Fibroblast of skin of scalp (primary cell): Measurements from ENCODE around the gene ATP6AP2.
"Not testable (repeated sequence)": the region's sequence is repeated elsewhere in the genome, so short reads cannot be mapped to it uniquely, and the experiment has no call there.

ENCODE experiments used
- DNase-seq: peaks from one replicate; pipeline ENCODE4 v3.0.0-alpha.2; 2013

ATP6AP2 gene

GRCh38 chrX:40576291-40576690, 4.5 kb upstream of the ATP6AP2 start:
- no peak for DNase-seq

GRCh38 chrX:40578039-40578695, 2.6 kb upstream of the ATP6AP2 start:
- DNase-seq: no peak

DNA sequence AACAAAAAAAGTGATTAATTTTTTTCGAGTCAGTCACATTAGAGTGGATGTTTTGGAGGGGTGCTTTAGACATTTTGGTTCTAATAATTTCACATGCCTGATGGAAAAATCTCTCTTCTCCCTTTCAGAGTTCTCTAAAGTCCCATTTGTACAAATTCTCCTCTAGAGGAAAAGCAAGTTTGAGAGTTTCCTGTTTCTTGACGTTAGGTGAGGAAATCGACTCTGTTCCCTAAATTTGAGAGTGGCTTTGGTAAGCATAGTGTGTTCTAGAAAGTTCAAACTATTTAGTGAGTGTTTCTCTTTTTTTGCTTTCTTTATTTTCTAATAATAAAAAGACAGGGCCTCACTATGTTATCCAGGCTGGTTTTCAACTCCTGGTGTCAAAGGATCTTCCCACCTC, 1.6 kb upstream of the ATP6AP2 start:
- no peak for DNase-seq

- no peak for DNase-seq
Observed at GRCh38 chrX:40579900-40580536, 752 bp upstream of the ATP6AP2 start.

DNA sequence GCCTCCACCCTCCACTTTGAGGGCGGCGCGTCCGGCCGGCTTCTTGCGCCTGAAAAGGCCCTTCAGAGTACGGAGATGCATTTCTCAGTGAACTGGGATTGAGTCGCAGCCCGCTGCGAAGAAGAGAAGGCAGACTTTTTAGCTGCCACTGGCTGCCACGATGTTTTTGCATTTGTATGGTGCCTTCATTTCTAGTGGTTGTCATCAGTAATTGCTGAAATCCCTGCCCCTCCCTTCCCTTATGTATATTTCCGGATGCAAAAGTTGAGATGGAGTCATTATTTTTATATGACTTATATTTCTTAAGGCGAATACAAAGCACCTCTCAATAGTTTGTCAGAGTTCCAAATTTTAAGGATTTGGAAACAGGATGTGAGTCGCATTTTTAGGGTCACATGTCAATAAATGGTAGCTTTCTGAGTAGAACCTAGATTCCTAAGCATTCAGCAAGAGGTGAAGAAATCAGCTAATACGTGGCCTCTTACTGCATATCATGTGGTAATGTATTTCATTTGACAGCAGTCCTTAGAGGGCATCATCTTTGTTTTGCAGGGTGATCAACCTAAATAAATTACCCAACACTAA, 658 bp downstream of the ATP6AP2 start:
- DNase-seq: peak; percentile 1

GRCh38 chrX:40582178-40582577, 1.4 kb downstream of the ATP6AP2 start:
- DNase-seq: not testable (repeated sequence)

GRCh38 chrX:40582811-40583210, 2.0 kb downstream of the ATP6AP2 start:
- no peak for DNase-seq

DNA sequence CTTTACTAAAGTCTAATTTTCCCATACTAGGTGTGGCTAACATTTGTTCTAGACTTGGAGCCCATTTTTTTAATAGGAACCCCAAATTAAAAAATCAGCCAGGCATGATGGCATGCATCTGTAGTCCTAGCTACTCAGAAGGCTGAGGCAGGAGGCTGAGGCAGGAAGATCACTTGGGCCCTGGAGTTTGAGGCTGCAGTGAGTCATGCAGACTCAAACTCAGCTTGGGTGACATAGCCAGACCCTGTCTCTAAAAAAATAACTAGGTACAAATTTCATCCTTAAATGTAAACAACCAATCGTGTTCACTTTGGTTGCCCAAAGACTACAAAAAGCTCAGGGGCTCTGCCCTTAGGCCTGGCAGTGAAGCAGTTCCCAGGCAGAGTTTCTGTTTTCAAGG, 6.9 kb downstream of the ATP6AP2 start:
- not testable (repeated sequence) for DNase-seq

DNA sequence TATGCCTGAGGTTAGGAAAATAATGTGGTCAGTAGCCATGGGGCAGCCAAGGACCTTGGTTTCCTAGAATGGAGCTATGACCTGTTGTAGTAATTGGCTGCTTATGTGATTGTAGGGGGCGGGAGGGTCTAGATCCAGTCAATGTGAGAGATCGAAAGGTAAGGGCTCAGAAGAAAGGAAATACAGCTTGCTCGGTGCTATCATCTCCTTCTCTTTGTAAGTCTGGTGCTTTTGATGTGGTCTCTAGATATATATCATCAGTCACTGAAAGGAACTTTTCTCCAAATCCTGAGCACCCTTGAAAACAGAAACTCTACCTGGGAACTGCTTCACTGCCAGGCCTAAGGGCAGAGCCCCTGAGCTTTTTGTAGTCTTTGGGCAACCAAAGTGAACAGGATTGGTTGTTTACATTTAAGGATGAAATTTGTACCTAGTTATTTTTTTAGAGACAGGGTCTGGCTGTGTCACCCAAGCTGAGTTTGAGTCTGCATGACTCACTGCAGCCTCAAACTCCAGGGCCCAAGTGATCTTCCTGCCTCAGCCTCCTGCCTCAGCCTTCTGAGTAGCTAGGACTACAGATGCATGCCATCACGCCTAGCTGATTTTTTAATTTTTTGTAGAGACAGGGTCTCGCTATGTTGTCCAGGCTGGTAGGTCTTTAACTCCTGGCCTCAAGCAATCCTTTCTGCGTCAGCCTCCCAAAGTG, 9.0 kb downstream of the ATP6AP2 start:
- DNase-seq: not testable (repeated sequence)

DNA sequence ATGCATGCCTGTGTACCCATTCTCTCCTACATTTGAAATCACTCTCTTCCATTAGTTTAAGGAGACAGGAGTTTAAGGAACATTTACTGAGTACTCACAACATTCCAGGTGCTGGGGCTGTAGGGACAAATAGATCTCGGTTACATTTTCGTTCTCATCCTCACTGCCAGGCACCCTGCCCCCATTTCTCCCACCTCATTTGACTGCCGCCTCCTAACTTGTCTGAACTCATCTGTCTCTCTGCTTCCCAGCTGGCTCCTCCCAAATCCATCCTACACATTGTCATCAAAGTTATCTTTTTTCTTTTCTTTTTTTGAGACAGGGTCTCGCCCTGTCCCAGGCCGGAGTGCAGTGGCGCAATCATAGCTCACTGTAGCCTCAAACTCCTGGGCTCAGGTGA, 22.7 kb downstream of the ATP6AP2 start:
- no peak for DNase-seq

GRCh38 chrX:40607381-40607780, 26.6 kb downstream of the ATP6AP2 start:
- DNase-seq: no peak

- DNase-seq: no peak
Observed at GRCh38 chrX:40612511-40612910, 31.7 kb downstream of the ATP6AP2 start.

DNA sequence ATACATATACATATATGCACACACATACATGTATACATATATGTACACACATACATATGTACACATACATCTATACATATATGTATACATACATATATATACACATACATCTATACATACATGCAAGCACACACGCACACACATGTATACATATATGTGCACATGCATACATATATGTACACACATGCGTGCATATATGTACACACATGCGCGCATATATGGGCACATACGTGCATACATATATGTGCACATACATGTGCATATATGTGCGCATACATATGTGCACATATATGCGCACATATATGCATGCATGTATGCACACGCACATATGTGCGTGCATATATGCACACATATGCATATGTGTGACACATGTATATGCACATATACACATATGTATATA, 35.2 kb downstream of the ATP6AP2 start:
- DNase-seq: no peak

DNA sequence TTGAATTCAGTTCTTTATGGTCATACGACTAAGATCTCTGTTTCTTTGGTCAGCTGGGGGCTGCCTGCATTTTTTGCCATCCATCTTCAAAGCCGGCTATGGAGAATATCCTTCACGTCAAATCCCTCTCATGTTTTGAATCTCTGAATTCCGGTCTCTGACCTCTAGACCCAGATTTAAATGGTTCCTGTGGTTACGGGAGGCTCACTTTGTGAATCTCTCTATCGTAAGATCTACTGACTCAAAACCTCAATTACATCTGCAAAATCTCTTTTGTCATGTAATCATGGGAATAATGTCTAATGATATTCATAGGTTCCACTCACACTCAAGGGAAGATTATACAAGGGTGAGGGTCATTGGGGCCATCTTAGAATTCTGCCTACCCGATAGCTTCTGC, 36.8 kb downstream of the ATP6AP2 start:
- DNase-seq: no peak

GRCh38 chrX:40622479-40623138, 41.8 kb downstream of the ATP6AP2 start:
- DNase-seq: no peak

GRCh38 chrX:40623139-40623536, 42.4 kb downstream of the ATP6AP2 start, which contains the start of gene MPC1L:
Gene MPC1L (plus strand): TSS chrX:40623428. CDS start chrX:40623566, 138 bp downstream.
- DNase-seq: no peak

DNA sequence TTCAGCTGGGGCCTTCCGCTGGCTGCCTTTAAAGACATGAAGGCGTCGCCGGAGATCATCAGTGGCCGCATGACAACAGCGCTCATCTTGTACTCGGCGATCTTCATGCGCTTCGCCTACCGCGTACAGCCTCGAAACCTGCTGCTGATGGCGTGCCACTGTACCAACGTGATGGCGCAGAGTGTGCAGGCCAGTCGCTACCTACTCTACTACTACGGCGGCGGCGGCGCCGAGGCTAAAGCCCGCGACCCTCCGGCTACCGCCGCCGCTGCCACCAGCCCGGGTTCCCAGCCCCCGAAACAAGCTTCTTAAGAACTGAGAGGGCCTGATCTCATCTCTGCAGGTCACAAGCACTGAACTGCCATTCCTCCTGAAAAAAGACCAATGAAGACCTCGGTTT, 42.9 kb downstream of the ATP6AP2 start:
- DNase-seq: no peak

- no peak for DNase-seq
Observed at GRCh38 chrX:40625294-40625693, 44.5 kb downstream of the ATP6AP2 start.

DNA sequence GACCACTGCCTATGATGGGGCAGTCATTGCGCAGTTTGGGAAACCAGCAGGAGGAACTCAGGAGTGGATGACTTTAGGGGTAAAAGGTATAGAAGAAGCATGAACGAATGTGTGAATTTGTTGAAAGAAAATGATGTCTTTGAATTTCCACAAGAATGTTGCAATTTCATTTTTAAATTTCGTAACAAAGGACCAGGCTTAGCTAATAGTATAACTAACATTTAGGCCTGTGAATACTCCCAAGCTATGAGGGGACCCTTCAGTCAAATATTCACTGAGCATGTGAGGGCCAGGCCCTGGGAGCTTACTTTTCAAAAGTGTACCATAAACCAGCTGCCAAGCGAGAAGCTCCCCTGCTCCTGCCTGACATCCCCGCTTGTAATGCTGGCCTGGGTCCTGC, 47.7 kb downstream of the ATP6AP2 start:
- no peak for DNase-seq

- DNase-seq: no peak
Observed at GRCh38 chrX:40632199-40632598, 51.4 kb downstream of the ATP6AP2 start.

DNA sequence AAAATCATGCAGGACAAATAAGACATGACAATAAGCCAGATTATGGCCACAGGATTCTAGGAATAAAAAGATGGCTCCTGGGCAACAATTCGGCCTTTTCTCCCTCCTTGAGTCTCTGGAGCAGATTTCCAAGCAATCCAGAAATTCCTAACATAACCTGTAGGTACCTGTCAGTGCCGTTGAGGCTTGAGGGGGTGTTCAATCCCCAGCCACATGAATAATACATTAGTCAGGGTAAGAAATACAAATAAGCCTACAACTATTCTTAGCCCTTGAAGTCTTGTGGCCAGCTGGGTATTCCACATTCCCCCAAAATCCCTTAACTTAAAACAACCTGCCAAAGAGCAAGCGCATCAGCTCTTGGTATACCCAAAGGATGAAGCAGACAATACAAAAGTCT, 56.9 kb downstream of the ATP6AP2 start:
- no peak for DNase-seq

- DNase-seq: no peak
Observed at GRCh38 chrX:40644176-40644575, 63.4 kb downstream of the ATP6AP2 start.

- DNase-seq: peak; percentile 79
Observed at GRCh38 chrX:40644821-40645358, 64.1 kb downstream of the ATP6AP2 start.
